Stimulated activated naive CD4-positive, alpha-beta T cell treated with Interleukin-2 at 50 U/mL for 16 hours (primary cell): Measurements from ENCODE around the gene CLASP1.
"Not testable (repeated sequence)": the region's sequence is repeated elsewhere in the genome, so short reads cannot be mapped to it uniquely, and the experiment has no call there.

ENCODE experiments used
- DNase-seq: peaks from one replicate; lab custom pipeline; 2025; lab: John Stamatoyannopoulos, UW

The CLASP1 gene

DNA sequence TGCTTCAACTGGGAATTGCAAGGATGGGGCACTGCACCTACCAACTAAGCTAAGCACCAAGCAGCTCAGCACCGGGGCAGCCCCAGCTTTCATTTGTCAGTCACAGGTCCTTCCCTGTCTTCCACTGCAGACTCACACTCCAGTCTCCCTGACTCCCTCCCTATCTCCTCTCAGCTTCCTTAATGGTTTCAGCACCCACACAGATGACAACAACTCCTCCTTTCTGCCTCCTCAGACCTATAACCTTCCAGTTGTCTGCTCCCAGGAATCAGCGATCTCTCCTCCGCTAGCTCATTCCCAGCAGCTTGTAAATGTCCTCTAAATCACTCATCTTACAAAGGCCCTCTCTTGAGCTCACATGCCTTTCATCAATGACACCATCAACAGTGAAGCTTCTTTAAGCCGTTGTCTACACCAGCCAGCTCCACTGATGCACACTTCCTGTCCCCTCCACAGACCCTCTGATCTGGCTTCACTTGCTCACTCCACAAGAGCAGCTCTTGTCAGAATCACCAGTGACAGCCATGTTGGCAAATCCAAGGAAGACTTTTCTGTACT is 32.1 kb downstream of the CLASP1 start:
- DNase-seq = no peak

DNA sequence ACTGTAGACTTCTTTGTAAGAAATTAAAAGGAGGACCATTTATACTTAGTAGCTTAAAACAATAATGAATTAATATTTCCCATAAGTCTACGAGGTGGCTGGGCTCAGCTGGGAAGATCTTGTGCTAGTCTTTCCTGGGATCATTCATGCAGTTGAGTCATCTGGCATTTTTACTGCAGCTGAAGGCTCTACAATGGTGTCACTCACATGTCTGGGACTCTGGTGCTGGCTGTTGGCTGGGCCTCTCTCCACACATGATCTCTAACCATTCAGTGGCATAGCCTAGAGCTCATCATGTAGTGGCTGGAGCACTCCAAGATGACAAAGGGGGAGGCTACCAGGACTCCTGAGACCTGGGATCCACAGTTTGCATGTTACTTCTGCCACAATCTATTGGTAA is 35.5 kb downstream of the CLASP1 start:
- DNase-seq = no peak

DNA sequence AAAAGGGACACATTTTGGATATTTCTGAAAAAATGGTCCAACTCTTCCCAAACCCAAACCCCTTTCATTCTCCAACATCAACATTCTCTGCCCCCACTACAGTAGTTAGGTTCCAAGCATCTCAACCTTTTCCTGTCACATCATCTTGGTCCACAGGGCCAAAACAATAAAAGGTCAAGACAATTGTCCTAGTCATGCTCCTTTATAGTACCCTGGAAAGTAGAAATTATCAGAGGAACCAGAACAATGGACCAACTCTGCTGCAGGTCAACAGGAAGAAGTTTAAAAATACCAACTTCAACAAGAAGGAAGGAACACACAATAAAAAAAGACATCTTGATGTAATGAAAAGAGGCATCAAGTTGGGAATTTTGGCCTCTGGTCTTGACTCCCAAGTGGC is 36.1 kb downstream of the CLASP1 start:
- DNase-seq = no peak

DNA sequence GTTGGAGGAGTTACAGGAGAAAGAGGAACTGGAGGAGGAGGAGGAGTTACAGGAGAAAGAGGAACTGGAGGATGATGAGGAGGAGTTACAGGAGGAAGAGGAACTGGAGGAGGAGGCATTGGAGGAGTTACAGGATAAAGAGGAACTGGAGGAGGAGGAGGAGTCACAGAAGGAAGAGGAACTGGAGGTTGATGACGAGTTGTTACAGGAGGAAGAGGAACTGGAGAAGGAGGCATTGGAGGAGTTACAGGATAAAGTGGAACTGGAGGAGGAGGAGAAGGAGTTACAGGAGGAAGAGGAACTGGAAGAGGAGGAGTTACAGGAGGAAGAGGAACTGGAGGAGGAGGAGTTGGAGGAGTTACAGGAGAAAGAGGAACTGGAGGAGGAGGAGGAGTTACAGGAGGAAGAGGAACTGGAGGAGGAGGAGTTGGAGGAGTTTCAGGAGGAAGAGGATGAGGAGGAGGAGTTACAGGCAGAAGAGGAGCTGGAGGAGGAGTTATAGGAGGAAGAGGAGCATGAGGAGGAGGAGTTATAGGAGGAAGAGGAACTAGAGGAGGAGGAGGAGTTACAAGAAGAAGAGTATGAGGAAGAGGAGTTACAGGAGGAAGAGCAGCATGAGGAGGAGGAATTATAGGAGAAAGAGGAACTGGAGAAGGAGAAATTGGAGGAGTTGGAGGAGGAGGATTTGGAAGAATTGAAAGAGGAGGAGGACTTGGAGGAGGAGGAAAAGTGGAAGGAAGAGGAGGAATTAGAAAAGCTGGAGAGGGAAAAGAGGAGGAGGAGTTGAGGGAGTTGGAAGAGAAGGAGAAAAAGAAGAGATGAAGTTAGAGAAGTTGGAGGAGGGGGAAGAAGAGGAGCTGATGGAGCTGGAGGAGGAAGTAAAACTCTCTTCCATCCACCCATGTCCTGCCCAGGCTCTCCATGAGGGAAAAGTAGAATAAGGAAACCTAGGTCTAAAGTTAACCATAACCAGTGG is 37.2 kb downstream of the CLASP1 start:
- DNase-seq = no peak

DNA sequence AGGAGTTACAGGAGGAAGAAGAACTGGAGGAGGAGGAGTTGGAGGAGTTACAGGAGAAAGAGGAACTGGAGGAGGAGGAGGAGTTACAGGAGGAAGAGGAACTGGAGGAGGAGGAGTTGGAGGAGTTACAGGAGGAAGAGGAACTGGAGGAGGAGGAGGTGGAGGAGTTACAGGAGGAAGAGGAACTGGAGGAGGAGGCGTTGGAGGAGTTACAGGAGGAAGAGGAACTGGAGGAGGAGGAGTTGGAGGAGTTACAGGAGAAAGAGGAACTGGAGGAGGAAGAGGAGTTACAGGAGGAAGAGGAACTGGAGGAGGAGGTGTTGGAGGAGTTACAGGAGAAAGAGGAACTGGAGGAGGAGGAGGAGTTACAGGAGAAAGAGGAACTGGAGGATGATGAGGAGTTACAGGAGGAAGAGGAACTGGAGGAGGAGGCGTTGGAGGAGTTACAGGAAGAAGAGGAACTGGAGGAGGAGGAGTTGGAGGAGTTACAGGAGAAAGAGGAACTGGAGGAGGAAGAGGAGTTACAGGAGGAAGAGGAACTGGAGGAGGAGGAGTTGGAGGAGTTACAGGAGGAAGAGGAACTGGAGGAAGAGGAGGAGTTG is 38.1 kb downstream of the CLASP1 start:
- not testable (repeated sequence) for DNase-seq

DNA sequence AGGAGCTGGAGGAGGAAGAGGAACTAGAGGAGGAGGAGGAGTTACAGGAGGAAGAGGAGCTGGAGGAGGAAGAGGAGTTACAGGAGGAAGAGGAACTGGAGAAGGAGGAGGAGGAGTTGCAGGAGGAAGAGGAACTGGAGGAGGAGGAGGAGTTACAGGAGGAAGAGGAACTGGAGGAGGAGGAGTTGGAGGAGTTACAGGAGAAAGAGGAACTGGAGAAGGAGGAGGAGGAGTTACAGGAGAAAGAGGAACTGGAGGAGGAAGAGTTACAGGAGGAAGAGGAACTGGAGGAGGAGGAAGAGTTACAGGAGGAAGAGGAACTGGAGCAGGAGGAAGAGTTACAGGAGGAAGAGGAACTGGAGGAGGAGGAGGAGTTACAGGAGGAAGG is 38.8 kb downstream of the CLASP1 start:
- DNase-seq = not testable (repeated sequence)

DNA sequence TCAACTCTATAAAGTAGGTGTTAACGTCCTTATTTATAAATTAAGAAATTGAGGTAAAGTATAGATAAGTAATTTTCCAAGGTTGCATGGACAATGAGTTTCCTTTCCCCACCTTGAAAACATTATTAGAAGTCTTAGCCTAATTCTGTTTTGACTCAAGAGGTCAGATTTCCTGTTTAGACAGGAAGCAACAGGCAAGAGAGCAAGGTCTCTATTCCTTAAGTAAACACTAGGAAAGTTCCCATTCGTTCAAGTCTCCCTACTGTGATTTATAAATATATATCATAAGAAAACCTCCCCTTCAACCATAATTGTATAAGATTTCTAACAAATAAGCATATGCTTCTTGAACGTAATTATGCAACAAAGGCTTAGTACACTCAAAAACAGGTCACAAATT is 40.3 kb downstream of the CLASP1 start:
- no peak for DNase-seq

DNA sequence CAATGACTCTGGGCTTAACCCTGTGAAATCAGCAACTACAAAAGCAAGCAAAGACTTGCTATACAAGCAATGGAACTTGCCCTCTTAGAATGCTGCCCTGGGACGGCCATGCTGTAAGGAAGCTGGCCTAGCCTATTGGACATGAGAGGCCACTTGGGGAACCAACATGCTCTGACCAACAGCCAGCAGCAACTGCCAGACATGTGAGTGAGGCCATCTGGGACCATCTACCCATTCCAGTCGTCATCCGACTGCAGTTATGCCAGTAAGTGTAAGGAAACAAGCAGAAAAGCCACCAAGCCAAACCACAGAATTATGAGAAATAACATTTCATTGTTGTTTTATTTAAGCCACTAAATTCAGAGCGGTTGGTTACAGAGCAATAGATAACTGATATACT is 40.9 kb downstream of the CLASP1 start:
- DNase-seq = no peak

DNA sequence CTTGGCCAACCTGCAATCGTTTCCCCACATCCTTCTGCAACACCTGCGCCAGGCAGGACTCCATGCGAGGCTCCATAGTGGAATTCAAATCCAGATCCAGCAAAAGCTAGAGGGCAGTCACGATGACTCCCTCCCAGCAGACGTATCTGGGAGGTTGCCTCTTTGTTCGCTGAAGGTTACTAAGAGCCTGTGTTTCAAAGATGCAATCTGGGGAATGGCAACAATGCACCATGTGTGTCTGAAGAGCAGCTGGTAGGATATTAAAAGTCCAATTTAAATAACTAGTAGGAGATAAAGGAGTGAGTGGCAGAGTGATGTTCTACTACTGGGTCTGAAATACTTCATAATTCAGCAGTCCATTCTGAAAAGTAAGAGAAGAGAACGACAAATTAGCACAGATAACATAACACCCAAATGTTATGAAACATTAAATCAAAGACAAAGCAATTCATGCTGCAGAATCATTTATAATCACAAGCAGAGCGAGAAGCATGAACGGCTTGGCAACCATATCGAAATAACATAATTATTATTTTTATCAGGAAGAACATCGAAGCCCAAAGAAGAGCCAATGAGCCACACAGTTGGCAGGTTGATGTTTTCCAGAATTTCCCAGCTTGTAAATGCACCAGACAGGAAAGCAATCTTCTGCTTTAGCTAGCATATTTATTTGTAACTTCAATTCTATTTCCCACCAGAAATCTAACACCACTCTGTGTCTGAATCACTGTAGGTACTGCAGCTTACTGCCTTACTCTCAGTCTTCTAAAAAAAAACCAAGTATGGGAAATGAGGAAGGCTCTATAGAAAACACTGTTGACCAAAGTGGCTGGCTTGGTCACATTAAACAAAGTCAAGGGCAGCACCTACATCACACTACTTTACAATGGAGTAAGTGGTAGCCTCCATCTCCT is 43.2 kb downstream of the CLASP1 start:
- no peak for DNase-seq

DNA sequence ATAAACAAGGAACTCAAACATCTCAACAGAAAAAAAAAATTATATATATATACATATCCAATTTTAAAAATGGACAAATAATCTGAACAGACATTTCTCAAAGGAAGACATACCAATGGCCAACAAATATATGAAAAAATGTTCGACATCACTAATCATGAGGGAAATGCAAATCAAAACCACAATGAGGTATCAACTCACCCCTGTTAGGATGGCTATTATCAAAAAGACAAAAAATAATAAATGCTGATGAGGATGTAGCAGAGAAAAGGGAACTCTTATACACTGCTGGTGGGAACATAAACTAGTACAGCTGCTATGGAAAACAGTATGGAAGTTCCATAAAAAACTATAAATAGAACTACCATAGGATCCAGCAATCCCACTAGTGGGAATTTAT is 46.1 kb downstream of the CLASP1 start:
- no peak for DNase-seq

DNA sequence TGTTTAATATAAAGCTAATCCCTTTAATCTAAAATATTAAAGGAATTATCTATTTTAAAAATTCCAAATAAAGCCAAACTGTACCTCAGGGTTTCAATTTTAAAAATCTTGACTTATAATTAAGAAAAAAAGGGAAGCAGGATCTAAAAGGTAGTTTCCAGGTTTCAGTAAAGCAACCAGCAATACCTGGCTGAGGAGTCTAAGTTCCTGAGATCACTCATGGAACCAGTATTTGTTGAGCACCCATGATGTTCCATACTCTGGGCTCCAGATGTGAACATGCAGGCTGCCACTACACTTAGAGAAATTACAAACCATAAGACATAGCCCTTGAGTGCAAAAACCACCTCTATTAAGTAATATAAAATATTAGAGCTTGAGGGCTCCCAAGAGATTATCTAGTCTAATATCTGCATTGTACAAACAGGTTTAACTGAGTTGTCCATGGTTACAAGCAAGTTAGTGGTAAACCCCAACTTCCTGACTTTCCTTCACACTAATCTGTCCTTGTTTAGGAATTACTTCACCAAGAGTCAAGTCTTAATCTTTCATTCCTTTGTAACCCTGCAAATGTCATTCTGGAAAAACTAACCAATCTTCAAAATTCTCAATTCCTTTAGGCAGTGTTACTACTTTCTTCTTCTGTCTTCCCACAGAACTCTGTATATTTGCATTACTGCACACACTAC is 49.2 kb downstream of the CLASP1 start:
- DNase-seq = no peak

DNA sequence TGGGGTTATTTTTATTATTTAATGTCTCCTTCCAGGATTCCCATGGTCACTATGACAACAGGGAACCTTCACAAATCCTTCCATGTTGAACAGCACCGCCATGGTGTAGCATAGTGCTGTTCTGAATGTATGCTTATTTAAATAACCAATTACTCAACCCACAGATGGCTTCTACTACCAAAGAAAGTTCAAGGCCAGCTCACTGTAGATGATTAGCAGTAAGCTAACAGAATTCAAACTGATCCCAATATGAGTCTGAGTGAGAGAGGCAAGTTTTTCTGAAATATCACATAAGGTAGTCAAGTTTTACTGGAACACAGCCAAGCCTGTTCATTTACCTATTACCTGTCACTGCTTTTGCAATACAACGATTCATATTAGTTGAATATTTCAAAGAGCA is 51.2 kb downstream of the CLASP1 start:
- no peak for DNase-seq

DNA sequence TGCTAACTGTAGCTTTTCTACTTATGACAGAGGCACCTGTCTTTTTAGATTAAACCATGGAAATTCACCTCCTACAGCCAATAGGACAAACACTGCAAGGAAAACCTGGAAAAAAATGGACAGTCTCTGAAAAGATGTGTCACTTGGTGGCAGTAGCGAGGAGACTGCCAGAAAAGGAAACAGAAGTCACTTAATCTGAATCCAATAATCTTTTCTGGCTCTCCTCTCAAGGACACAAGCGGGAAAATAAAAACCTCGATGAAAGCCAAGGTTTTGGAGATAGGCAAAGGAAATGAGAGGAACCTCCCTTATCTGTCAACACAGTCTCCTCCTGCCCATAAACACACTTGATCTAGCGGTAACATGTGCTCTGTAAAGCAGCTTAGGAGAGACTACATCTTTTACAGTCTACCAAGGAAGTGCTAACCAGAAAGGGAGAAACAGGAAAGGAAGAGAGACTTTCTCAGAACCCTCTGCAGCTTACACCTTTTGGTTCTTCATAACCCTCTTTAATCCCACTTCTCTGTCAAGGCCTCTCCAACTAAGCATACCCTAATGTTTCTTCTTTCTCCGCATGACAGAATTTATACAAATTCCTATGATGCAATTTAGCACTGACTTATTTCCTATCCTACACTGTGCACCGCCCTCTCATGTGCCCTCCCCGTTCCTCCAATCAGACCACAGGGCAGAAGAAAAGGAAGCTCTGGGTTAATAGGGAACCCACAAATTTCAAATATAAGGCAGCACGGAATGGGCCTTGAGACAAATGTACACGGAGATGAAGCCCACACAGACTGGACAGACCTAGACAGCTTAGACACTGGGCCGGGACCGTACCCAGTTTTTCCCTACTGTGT is 52.8 kb downstream of the CLASP1 start:
- peak; percentile 8 for DNase-seq

DNA sequence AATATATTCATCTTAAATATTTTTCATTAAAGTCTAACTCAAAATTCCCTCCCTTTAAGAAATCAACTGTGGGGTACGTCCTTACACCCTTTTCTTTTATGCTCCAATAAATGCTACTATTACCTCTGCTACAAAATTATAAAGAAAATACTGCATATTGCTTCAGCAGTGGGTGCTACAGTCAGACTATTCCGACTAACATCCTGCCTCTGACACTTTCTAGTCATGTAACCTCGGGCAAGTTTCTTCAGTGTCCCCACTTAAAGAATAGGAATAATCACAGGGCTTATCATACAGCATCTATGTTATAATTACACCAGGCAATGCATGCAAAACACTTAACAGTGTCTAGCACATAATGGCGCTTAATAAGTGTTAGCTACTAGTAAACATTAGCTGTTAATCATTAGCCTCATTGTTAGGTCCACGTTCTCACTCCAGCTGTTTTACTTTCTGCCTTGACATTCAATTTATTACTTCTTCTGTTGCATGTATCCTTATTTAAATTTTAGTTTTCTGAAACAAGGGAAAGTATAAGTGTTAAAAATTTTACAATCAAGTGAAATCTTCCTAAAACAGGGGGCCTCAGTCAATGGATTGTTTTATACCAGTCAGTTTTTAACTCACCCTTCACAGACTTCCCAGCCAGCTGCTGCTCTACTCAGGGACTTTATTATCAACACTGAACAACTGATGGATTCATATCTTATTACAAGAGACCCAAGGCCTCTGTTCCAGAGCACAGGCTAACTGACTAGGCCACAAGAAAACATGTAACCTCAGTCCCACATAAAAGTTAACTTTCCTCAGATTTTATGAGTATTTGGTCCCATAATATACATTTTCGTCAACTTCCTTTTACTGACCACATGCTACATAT is 54.0 kb downstream of the CLASP1 start:
- no peak for DNase-seq

DNA sequence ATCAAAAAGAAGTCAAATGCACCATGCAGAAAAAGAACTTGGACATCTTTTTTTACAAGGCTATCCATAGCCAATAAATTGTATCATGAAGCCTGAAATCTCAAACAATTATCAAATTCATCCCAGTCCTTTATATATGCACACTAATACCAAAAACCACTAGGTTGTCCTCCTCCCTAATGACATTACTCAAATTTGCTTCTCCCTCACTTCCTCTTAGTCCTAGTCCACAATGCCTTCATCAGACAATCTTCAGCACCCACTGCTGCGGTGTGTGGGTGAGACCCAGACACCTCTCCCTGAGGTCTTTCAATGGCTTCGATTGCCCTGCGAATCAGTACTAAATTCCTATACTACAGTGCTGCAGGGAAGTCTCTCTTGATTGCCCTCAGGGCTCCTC is 58.1 kb downstream of the CLASP1 start:
- DNase-seq = no peak

DNA sequence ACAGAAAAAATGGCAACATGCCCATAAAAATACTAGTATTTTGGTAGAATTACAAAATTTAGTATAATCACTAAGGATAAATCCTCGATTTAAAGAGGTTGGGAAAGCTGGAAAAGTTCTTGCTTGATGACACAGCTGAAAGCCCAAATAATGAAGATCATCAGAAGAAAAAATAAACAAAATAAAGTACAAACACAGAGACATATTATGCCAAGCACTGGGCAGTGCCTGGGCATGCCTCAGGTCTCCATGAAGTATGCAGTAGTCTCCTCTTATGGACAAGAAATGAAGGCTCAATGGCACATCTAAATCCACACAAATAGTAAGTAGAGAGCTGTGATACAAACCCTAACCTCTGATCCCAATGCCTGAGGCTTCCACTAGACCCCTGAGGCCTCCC is 60.9 kb downstream of the CLASP1 start:
- DNase-seq = no peak

DNA sequence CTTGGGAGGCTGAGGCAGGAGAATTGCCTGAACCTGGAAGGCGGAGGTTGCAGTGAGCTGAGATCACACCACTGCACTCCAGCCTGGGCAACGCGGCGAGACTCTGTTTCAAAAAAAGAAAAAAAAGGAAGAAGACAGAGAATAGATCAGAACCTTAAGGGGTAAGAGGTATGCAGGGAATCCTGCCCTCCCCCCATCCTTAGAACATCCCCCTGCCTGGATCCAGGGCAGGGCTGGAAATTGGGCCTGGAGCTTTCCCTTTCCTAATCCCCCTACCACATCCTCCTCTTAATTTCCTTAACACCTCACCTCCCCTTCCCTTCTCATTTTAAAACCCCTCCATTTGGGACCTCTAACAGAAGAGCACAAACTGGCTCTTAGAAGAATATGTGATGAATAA is 62.1 kb downstream of the CLASP1 start:
- DNase-seq = no peak

DNA sequence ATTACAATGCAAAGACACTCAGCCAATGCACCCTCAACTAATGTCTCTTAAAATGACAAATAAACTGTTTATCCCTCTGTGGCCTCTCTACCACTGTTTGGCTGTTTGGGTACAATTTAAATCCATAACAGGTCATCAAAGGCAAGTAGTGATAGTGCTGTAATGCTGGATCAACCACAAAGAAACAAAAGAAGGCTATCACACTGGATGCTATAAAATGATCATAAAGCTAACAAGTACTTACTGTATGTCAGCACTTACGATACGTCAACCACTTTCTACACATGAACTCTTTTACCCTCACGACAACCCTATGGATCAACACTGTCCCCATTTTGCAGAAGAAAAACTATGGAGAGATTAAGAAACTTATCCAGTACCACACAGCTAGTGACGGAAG is 64.5 kb downstream of the CLASP1 start:
- no peak for DNase-seq

DNA sequence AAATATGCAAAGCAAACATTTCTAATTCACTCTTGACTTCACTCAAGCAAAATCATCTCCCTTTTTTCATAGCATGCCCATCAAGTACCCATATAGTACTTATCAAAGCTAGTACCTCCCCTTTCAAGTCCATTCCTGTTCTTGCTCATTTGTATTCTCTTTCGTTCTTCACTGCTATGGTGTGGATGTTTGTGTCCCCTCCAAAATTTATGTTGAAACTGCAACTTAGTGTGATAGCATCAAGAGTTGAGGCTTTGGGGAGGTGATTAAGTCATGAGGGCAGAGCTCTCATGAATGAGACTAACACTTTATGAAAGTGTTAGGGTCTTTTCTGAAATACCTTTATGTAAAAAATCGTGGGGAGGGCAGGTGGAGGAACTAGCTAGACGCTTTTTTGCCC is 65.7 kb downstream of the CLASP1 start:
- DNase-seq = no peak

DNA sequence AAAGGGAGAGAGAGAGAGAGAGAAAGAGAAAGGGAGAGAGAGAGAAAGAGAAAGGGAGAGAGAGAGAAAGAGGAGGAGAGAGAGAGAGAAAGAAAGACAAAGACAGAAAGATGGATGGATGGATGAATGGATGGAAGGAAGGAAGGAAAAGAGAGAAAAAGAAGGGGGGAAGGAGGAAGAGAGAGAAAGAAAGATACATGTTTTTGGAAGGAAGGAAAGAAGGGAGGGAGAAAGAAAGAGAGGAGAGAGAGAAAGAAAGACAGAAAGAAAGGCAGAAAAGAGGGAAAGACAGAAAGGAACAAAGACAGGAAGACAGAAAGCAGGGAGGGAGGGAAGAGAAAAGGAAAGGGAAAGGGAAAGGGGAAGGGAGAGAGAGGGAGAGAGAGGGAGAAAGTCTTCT is 67.0 kb downstream of the CLASP1 start:
- no peak for DNase-seq
